Rectal smooth muscle tissue (tissue), 1 donor: ENCODE results near the gene TENT5A.

Source experiments
- H3K27ac ChIP-seq: one replicate; pipeline ENCODE4 v1.7.0; 2013; ENCODE audit warnings: low read depth, low read length, inconsistent platforms
- H3K27me3 ChIP-seq: one replicate; pipeline ENCODE4 v1.7.0; 2013; ENCODE audit warnings: low read length; ENCODE audit not compliant: control insufficient read depth, insufficient read depth
- H3K36me3 ChIP-seq: one replicate; pipeline ENCODE4 v1.7.0; 2013; ENCODE audit warnings: low read length; ENCODE audit not compliant: control insufficient read depth, insufficient read depth
- H3K4me1 ChIP-seq: one replicate; pipeline ENCODE4 v1.7.0; 2013; ENCODE audit warnings: low read length; ENCODE audit not compliant: control insufficient read depth, insufficient read depth
- H3K4me3 ChIP-seq: one replicate; pipeline ENCODE4 v1.7.0; 2013; ENCODE audit warnings: low read length
- H3K9ac ChIP-seq: one replicate; pipeline ENCODE4 v1.7.0; 2013; ENCODE audit warnings: low read length

Gene TENT5A

DNA sequence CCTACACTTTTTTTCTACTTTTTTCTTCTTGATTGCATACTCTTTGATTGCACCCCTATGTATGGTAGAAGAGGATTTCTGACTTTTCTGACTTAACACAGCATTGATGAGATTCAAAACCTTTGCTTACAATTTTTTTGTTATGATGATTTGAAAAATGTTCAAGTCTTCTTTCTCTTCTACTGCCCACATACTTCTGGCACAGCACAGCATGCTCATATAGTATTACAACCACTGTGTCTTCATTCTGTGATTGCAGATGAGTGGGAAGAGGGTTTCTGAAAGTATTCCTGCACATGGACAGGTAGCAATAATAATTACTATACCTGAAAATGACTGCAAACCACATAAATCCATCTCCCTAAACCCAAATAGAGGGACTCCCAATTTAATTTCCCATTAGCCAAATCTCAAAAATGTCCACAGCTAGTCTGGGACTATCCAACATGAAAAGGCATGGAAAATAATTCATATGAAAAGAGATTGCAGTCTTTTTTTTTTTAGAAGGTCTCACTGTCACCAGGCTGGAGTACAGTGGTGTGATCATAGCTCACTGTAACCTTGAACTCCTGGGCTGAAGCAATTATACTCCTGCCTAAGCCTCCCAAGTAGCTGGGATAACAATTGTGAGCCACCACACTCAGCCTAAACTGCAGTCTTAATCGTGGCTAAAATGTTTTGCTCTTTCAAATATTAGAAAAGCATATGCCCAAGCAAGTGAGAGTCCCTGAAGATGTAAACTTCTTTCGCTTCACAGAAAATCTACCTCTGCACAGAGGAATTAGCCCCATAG, 15.9 kb upstream of the TENT5A start:
- no peak overlapping the region for H3K27ac ChIP-seq
- H3K36me3 ChIP-seq = no peaks in the 10 kb centered on the region
- no peak overlapping the region for H3K9ac ChIP-seq
- H3K4me3 ChIP-seq = no peak overlapping the region
- H3K27me3 ChIP-seq = no peaks in the 10 kb centered on the region
- no peaks in the 10 kb centered on the region for H3K4me1 ChIP-seq

DNA sequence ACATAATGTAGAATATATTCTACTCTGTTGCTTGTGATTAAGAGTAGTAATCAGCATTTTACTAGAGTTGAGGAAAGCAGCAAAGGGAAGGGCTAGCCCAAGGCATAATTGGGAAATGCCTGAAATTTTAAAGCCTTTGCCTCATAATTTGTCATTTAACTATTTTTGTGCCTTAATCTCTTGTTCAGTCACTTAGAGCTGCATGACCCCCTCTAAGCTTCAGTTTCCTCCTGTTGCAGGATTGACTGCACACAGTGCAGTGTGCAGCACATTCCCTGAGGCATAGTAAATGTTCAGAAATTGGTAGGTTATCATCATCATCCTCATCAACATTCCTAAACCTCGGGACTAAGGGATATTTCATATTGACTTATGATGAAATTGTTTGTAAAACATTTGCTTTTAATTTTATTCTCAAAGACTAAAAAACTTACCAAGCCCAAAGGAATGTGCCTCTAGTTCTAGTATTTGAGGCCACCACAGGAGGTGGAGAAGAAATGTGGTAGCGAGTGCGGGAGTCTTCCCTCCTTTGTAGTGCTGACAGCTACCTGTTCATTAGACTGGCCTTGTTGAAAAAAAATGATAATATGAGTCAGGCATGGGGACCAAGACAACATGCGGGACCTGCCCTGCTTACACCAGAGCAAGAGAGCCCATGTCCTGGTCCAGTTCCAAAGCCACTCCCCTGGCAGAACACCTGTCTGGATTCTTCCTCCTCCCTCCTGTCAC, 14.8 kb upstream of the TENT5A start:
- H3K27ac ChIP-seq = no peak overlapping the region
- H3K4me1 ChIP-seq = no peaks in the 10 kb centered on the region
- H3K9ac ChIP-seq = no peak overlapping the region
- no peak overlapping the region for H3K4me3 ChIP-seq
- no peaks in the 10 kb centered on the region for H3K36me3 ChIP-seq
- no peaks in the 10 kb centered on the region for H3K27me3 ChIP-seq

DNA sequence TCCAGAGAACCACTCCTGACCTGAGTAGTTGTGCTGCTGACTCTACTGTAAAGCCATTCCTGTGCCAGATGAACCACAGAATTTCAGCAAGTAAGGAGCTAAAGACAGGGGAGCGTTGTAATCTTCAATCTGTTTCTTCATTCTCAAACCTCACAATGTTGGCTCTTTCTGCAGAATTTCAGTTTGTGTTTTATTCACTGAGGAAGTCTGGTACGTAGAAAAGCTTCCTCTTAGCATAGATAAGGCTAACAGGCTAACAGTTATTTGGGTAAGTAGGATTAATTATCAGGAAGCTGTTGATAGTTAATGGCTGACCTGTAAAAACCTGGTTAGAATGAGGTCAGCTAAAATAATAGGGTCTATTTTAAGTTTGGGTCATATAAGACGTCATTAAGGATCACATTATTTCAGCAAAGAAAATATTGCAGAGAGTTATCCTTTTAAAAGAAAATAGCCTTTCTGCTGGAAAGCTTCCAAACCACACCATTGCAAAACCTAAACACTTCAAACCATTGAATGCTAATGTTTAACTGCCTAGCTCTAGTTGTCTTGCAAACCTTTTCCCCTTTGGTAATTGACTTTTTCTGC, 14.1 kb upstream of the TENT5A start:
- no peak overlapping the region for H3K4me3 ChIP-seq
- H3K4me1 ChIP-seq = no peaks in the 10 kb centered on the region
- H3K27me3 ChIP-seq = no peaks in the 10 kb centered on the region
- H3K27ac ChIP-seq = no peak overlapping the region
- H3K36me3 ChIP-seq = no peaks in the 10 kb centered on the region
- H3K9ac ChIP-seq = no peak overlapping the region

DNA sequence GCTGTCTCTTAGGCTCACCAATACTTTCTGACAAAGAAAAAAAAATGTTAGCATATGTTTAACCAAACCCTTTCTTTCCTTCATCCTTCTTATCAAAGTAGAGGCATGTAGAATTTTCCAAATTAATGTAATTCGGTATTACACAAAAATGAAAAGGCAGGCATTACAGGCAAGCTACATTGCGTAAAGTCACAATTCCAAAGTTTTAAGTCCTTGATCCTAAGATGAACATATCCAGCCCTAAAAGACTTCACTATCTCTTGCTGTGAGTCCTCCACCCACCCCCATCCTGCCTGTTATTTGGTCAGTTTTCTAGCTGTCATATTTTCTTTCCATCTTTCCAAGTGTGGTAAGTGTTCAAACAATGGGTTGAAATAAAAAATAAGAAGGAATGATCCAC, 12.1 kb upstream of the TENT5A start:
- no peak overlapping the region for H3K9ac ChIP-seq
- H3K36me3 ChIP-seq = no peaks in the 10 kb centered on the region
- H3K4me3 ChIP-seq = no peak overlapping the region
- H3K4me1 ChIP-seq = no peaks in the 10 kb centered on the region
- H3K27me3 ChIP-seq = no peaks in the 10 kb centered on the region
- no peak overlapping the region for H3K27ac ChIP-seq

DNA sequence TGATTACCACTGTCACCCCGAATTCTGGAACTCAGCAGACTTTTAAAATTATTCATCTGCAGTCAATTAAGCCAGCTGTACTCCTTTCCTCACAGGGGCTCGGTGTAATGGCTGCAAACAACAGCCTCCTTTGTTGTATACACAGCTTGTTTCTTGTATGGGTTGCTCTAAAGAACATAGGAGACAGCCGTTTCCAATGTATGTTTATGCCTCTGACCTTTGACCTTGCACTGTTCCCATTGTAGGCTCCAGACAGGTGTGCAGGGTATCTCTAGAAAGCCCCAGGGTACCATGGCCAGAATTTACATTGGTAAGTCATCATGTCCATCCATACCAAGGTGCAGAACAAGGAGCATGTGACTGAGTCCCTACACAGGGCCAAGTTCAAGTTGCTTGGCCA, 11.5 kb upstream of the TENT5A start:
- Histone ChIP-seq H3K36me3 (no peaks in the 10 kb centered on the region), H3K4me3 (no peak overlapping the region), H3K27ac (no peak overlapping the region), H3K27me3 (no peaks in the 10 kb centered on the region), H3K9ac (no peak overlapping the region), H3K4me1 (no peaks in the 10 kb centered on the region)

DNA sequence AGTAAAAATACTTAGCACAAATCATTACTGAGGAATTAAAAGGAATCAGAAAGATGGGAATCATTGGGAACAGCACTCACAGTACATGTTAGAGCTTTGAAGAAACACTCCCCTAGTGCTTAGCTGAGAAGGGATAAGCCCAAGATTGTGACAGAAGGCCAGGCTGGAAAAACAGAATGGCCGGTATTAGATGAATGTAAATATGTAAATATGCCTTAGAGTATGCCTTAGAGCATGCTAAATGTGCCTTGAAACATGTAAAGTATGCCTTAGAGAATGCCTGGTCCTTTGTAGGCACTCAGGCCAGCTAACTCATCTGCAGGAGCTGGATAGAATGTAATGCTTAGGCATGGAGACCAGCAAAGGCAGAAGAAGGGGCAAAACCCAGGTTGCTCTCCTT, 10.6 kb upstream of the TENT5A start:
- Histone ChIP-seq H3K9ac (no peak overlapping the region), H3K27ac (no peak overlapping the region), H3K27me3 (no peaks in the 10 kb centered on the region), H3K4me1 (no peaks in the 10 kb centered on the region), H3K36me3 (no peaks in the 10 kb centered on the region), H3K4me3 (no peak overlapping the region)

DNA sequence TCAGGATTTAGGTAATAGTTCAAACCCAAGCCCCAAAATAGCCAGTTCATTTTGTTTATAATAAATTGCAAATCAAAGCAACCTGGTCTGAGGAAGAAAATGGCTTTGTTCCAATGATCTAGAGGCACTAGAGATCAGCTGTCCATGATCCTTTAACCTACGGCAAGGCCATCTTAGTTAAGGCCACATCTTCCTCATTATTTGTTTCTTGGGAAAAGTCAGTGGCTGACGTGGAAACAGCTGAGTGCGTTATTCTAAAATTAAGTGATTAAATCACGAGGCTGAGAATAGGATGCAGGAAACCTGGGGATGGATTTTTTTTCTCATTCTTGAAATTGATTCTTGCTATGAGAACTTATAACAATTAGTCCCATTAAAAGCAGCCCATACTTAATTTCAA, 10.1 kb upstream of the TENT5A start:
- no peak overlapping the region for H3K9ac ChIP-seq
- no peaks in the 10 kb centered on the region for H3K27me3 ChIP-seq
- no peak overlapping the region for H3K4me3 ChIP-seq
- no peak overlapping the region for H3K27ac ChIP-seq
- no peaks in the 10 kb centered on the region for H3K36me3 ChIP-seq
- no peaks in the 10 kb centered on the region for H3K4me1 ChIP-seq

DNA sequence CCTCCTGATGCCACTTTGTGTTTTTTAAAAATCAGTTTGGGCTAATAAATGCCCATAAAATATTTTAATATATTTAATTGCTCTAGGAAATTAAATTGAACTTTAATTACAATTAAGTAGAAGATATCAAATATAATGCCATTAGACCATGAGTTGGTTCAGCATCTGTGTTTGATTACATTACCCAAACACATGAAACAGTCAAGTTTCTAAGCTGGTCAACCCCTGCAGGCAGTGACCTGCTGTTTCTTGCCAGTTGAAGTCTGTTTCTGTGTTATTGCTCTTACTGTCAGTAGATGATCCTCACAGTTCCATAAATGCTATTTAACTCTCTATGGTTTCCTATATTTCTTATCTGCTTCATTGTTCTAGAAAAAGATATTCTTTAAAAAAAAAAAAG, 9.7 kb upstream of the TENT5A start:
- Histone ChIP-seq H3K4me1 (no peaks in the 10 kb centered on the region), H3K27me3 (no peaks in the 10 kb centered on the region)

DNA sequence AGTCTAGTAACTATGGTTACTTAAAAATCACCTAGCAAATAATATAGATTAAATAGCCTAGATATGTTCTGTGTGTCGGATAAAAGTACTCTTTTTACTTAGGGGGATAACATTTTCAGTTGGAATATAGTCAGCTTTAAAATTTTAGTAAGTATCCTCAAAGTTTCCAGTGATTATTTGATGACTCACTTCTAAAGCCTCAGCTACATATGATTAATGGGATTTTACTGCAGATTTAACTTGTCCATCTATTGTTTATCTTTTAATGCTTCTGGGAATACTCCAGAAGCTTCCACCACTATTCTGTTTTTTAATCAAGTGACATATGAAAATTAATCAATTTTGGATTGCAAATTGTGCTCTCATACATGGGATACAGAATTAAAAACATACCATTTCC, 8.7 kb upstream of the TENT5A start:
- H3K36me3 ChIP-seq = no peaks in the 10 kb centered on the region

More for the DNA sequence above, 9.7 kb upstream of the TENT5A start:
- H3K27ac ChIP-seq = no peak overlapping the region
- H3K9ac ChIP-seq = no peak overlapping the region
- H3K36me3 ChIP-seq = no peaks in the 10 kb centered on the region
- no peak overlapping the region for H3K4me3 ChIP-seq

DNA sequence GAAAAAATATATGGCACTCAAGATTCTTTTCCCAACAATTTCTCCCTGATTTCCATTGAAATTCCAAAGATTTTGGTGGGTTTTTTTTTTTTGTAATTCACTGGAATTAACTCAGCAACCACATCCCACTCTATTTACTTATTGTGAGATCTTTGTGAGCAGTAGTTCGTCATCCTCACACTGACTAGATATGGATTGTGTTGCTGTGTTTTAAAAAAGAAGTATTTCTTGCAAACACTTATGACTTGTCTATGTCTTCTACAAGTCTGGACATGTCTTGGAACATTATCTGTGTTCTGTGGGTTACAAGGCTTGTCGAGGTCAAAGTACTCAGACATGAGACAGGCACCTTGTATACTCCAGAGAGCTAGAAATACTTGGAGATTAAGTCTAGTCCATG, 7.3 kb upstream of the TENT5A start:
- no peaks in the 10 kb centered on the region for H3K4me1 ChIP-seq
- H3K4me3 ChIP-seq = no peak overlapping the region
- no peaks in the 10 kb centered on the region for H3K36me3 ChIP-seq
- H3K27me3 ChIP-seq = no peaks in the 10 kb centered on the region
- H3K9ac ChIP-seq = no peak overlapping the region
- no peak overlapping the region for H3K27ac ChIP-seq

More for the DNA sequence above, 8.7 kb upstream of the TENT5A start:
- Histone ChIP-seq H3K9ac (no peak overlapping the region), H3K4me3 (no peak overlapping the region), H3K4me1 (no peaks in the 10 kb centered on the region), H3K27me3 (no peaks in the 10 kb centered on the region), H3K27ac (no peak overlapping the region)

DNA sequence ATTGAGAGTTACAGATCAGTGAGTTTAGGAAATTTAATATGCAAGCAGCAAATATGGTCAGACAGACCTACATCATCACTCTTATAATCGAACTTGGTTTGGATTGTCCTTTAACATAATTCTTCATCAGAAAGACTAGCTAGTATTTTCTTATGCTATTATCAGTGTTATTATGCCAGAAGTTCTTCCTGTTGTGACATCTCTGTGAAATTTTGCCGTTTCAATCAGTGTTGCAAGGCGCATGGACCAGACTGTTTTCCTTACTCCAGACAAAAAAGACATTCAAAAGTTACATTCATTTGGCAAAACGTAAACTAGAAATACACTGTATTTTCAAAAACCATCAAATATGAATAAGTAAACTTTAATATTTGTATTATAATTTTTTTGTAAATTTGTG, 5.7 kb upstream of the TENT5A start:
- Histone ChIP-seq H3K4me3 (no peak overlapping the region), H3K27ac (no peak overlapping the region), H3K36me3 (no peaks in the 10 kb centered on the region), H3K9ac (no peak overlapping the region), H3K27me3 (no peaks in the 10 kb centered on the region), H3K4me1 (no peaks in the 10 kb centered on the region)

DNA sequence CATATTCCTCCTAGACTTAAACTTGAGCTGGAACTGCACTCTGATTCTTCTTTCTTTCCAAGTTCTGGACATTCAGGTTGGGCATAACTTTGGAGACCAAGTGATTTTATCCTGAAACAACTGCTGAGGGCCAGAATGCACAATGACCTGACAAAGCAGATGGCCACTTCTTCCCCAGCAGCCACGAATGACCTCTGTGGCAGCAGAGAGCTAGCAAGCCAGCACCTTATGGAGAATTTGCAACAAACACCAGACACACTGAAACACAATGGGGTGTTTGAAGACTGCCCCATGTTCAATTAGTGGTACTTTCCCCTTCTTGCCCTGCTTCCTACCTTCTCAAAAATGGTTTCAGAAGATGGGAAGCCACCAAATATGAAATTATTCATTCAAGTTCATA, 4.2 kb upstream of the TENT5A start:
- H3K4me3 ChIP-seq = no peak overlapping the region

More for the DNA sequence above, 4.2 kb upstream of the TENT5A start:
- Histone ChIP-seq H3K4me1 (no peaks in the 10 kb centered on the region), H3K9ac (no peak overlapping the region), H3K27me3 (no peaks in the 10 kb centered on the region), H3K36me3 (no peaks in the 10 kb centered on the region), H3K27ac (no peak overlapping the region)
